NCI-H187 treated with DMSO at 0.1 percent for 48 hours (cell line): ENCODE measurements around the gene PGA3.
"Not testable (repeated sequence)": the region's sequence is repeated elsewhere in the genome, so short reads cannot be mapped to it uniquely, and the experiment has no call there.

ENCODE experiments used
- DNase-seq: peaks from one replicate; lab custom pipeline; 2025; lab: John Stamatoyannopoulos, UW

The PGA3 gene

DNA sequence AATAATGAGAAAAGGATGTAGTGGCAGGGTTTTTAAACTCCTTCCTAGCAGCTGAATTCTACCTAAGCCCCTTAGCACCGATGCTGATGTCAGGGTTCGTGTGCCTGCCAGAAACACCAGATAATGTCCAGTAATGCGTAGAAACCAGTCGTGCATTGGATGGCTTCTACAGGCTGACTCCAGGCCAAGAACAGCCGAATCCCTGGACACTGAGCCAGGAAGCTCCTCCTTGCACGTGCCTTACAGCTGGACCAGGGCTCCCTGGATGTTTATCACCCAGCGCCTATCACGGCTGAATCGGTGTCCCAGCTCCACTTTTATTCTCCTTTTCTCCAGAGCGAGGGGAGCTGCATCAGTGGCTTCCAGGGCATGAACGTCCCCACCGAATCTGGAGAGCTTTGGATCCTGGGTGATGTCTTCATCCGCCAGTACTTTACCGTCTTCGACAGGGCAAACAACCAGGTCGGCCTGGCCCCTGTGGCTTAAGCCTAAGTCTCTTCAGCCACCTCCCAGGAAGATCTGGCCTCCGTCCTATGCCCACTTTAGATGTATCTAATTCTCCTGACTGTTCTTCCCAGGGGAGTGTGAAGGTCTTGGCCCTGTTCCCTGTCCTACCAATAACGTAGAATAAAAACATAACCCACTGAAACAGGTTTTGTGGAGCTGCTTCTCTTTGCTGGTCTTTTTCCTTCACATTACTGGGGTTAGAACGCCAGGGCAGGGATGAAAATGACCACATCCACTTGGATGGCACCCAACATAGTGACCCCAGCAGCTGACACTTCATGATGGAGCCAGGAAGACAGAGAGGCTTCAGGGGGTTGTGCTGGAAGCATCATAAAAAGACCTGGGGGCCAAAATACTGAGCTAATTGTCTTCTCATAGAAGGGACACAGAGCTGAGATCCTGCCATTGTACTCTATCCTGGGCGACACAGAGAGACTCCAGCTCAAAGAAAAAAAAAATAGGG lies 47.8 kb downstream of the PGA3 start:
- DNase-seq = not testable (repeated sequence)

DNA sequence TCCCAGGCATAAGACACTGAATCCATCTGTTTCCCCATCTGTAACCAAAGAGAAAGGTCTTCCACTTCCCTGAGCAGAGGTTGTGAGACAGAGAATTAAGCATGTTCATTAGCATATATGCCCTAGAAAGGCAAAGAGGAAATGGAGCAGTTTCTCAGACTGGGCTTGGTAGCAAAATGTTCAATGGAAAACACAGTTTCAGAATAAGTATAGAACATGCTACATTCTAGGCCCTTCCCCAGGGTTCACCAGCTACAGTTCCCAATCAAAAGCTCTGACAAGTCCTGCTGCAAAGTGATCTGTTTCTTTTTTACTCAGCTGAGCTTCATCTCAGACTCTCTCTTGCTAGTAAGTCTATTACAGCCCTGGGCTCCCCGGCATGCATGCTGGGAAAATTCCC lies 49.0 kb downstream of the PGA3 start:
- not testable (repeated sequence) for DNase-seq

DNA sequence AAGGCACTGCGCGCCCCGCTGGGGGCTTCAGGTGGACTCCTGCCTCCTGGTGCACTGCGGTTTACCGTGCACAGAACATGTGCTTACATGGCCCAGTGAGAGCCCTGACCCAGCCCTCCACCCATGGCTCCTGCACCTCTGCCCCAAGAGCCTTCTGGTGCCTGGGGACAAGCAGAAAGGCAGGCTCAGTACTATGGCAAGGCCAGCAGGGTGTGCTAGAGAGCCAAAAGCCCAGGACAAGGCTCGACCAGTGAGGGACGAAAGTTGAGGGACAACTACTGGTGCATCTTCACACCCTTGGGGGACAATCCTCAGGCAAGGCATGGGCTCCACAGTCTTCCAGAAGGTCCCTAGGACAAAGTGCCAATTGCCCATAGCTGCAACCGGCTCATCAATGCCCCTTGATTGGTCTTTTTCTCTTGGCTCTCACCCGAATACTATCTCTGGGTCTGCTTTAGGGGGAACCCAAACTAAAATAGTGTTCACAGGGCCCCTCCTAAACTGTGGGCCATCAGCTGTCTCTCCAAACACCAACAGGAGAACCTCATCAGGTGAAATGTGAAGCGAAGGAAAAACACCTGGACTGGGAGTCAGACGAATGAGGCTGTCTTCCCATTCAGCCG lies 51.2 kb downstream of the PGA3 start:
- peak; percentile 7 for DNase-seq

DNA sequence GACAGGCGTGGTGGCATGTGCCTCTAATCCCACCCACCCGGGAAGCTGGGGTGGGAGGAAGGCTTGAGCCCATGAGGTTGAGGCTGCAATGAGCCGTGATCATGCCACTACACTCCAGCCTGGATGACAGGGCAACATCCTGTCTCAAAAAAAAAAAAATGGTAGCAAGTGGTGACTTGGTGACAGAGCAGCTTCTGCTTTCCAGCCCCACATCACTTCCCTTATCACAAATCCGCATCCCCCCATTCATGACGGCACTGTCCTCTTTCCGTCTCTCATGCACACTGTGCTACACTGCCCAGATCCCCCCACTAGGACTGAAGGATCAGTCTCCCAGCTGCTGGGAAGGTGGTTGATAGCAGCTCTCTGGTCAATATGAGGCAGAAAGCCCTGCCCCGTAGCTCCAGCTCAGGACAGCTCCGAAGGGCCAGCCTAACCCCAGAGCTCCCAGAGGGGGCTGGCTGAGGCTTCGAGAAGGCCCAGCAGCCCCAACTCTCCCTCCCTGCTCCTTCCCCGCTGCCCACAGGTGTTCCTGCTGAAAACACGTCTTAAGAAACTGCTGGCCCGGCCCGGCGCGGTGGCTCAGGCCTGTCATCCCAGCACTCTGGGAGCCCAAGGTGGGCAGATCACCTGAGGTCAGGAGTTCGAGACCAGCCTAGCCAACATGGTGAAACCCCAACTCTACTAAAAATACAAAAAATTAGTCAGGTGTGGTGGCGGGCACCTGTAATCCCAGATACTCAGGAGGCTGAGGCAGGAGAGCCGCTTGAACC lies 53.6 kb downstream of the PGA3 start:
- no peak for DNase-seq

DNA sequence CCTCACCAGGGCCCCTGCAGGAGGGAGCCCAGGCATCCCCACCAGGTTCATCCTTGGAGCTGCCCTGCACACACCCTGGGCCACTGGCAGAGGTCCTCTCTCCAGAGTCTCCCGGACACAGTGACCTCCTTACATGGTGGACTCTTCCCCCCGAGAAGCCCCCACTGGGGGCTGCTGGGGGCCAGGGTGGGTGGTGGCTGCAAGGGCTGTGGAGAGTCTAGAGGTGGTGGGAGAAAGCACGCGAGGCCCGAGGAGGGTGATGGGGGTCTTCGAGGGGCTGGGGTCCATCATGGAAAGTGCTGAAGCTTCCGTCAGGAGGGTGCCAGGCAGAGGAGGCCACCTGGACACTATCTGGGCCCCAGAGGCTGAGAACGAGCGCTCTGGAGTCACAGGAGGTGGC lies 55.2 kb downstream of the PGA3 start:
- no peak for DNase-seq

DNA sequence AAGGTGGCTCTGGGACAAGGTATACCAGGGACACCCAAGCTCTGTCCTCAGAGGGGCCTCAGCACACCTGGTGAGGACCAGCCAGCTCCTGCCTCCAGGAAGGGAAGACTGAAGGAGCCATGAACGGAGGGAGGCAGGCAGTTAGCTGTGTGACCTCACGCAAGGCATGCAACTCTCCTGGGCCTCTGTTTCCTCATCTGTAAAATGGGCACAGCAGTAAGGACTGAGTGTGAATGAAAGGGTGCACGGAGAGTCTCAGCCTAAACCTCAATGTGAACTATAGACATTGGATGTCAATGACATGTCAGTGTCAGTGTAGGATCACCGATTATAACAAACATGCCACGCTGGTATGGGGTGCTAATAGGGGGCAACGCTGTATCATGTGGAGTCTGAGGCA lies 56.0 kb downstream of the PGA3 start:
- no peak for DNase-seq
